ENCODE measurements around the gene SH3BP2. TPM values are rescaled to one million over a fixed set of nuclear protein-coding genes. Genes with fewer than 3 reads are reported as not detected.

SH3BP2 gene
- polyA plus RNA-seq (2013, experiment 1 of 2) = 26.8 TPM
- polyA plus RNA-seq (2013, experiment 2 of 2) = 19.3 TPM

- Histone ChIP-seq H3K36me3 (ENCODE audit: control insufficient read depth, insufficient read depth, low read length) (no peaks in the 10 kb centered on the region), H3K9me3 (ENCODE audit: control insufficient read depth, low read length) (no peaks in the 10 kb centered on the region), H3K4me1 (ENCODE audit: control insufficient read depth, insufficient read depth, low read length, poor library complexity, severe bottlenecking) (peaks cover 21% of the 10 kb centered on the region), H3K4me3 (ENCODE audit: extremely low read depth, insufficient read depth, low read length, poor library complexity, severe bottlenecking) (peak within 1 kb of the TSS; percentile 57), H3K27ac (ENCODE audit: low read depth, low read length, severe bottlenecking) (no peak within 1 kb of the TSS)
- WGBS, 2 experiments (ENCODE audit: insufficient coverage in 2 of 2) = 10 to 14% methylated on average over 47 to 74 of the region's 104 CpGs
Measured at GRCh38 chr4:2792711-2793585, at the start of gene SH3BP2. SH3BP2 (plus strand) TSS chr4:2793085; CDS start chr4:2820618, 27,533 bp downstream.

- no peaks in the 10 kb centered on the region for H3K9me3 ChIP-seq (ENCODE audit: control insufficient read depth, low read length)
- 93 to 94% methylated on average over 17 to 21 of the region's 21 CpGs for WGBS, 2 experiments (ENCODE audit: insufficient coverage in 2 of 2)
Measured at GRCh38 chr4:2743518-2744445, 49.1 kb upstream of the SH3BP2 start.

GRCh38 chr4:2744576-2745270 is 48.2 kb upstream of the SH3BP2 start:
- Histone ChIP-seq H3K4me3 (ENCODE audit: extremely low read depth, insufficient read depth, low read length, poor library complexity, severe bottlenecking) (no peak overlapping the region), H3K9me3 (ENCODE audit: control insufficient read depth, low read length) (no peaks in the 10 kb centered on the region), H3K4me1 (ENCODE audit: control insufficient read depth, insufficient read depth, low read length, poor library complexity, severe bottlenecking) (peaks cover 42% of the 10 kb centered on the region), H3K27ac (ENCODE audit: low read depth, low read length, severe bottlenecking) (no peak overlapping the region), H3K36me3 (ENCODE audit: control insufficient read depth, insufficient read depth, low read length) (peaks cover 79% of the 10 kb centered on the region)
- WGBS, 2 experiments (ENCODE audit: insufficient coverage in 2 of 2) = 94 to 96% methylated on average over 27 to 28 of the region's 28 CpGs

More at GRCh38 chr4:2743518-2744445, 49.1 kb upstream of the SH3BP2 start:
- Histone ChIP-seq H3K4me1 (ENCODE audit: control insufficient read depth, insufficient read depth, low read length, poor library complexity, severe bottlenecking) (peaks cover 42% of the 10 kb centered on the region), H3K27ac (ENCODE audit: low read depth, low read length, severe bottlenecking) (no peak overlapping the region), H3K4me3 (ENCODE audit: extremely low read depth, insufficient read depth, low read length, poor library complexity, severe bottlenecking) (no peak overlapping the region), H3K36me3 (ENCODE audit: control insufficient read depth, insufficient read depth, low read length) (peaks cover 75% of the 10 kb centered on the region)

GRCh38 chr4:2745516-2745915 is 47.4 kb upstream of the SH3BP2 start:
- peaks cover 42% of the 10 kb centered on the region for H3K4me1 ChIP-seq (ENCODE audit: control insufficient read depth, insufficient read depth, low read length, poor library complexity, severe bottlenecking)
- H3K27ac ChIP-seq (ENCODE audit: low read depth, low read length, severe bottlenecking) = peak overlapping the region; percentile 54
- H3K9me3 ChIP-seq (ENCODE audit: control insufficient read depth, low read length) = no peaks in the 10 kb centered on the region
- H3K4me3 ChIP-seq (ENCODE audit: extremely low read depth, insufficient read depth, low read length, poor library complexity, severe bottlenecking) = no peak overlapping the region
- H3K36me3 ChIP-seq (ENCODE audit: control insufficient read depth, insufficient read depth, low read length) = peaks cover 84% of the 10 kb centered on the region
- 83 to 100% methylated on average over 1 of the region's 5 CpGs for WGBS, 2 experiments (ENCODE audit: insufficient coverage in 2 of 2)

- Histone ChIP-seq H3K4me1 (ENCODE audit: control insufficient read depth, insufficient read depth, low read length, poor library complexity, severe bottlenecking) (peaks cover 48% of the 10 kb centered on the region), H3K9me3 (ENCODE audit: control insufficient read depth, low read length) (no peaks in the 10 kb centered on the region), H3K36me3 (ENCODE audit: control insufficient read depth, insufficient read depth, low read length) (peaks cover 81% of the 10 kb centered on the region), H3K27ac (ENCODE audit: low read depth, low read length, severe bottlenecking) (peak overlapping the region; percentile 54), H3K4me3 (ENCODE audit: extremely low read depth, insufficient read depth, low read length, poor library complexity, severe bottlenecking) (no peak overlapping the region)
- 81 to 83% methylated on average over 11 to 21 of the region's 21 CpGs for WGBS, 2 experiments (ENCODE audit: insufficient coverage in 2 of 2)
Measured at GRCh38 chr4:2745981-2746806, 46.7 kb upstream of the SH3BP2 start.

GRCh38 chr4:2746891-2747695 is 45.8 kb upstream of the SH3BP2 start:
- peak overlapping the region; percentile 54 for H3K27ac ChIP-seq (ENCODE audit: low read depth, low read length, severe bottlenecking)
- no peak overlapping the region for H3K4me3 ChIP-seq (ENCODE audit: extremely low read depth, insufficient read depth, low read length, poor library complexity, severe bottlenecking)
- H3K4me1 ChIP-seq (ENCODE audit: control insufficient read depth, insufficient read depth, low read length, poor library complexity, severe bottlenecking) = peaks cover 43% of the 10 kb centered on the region
- H3K36me3 ChIP-seq (ENCODE audit: control insufficient read depth, insufficient read depth, low read length) = peaks cover 75% of the 10 kb centered on the region
- 90 to 93% methylated on average over 15 to 16 of the region's 16 CpGs for WGBS, 2 experiments (ENCODE audit: insufficient coverage in 2 of 2)
- no peaks in the 10 kb centered on the region for H3K9me3 ChIP-seq (ENCODE audit: control insufficient read depth, low read length)

GRCh38 chr4:2750719-2751605 is 41.9 kb upstream of the SH3BP2 start:
- Histone ChIP-seq H3K9me3 (ENCODE audit: control insufficient read depth, low read length) (no peaks in the 10 kb centered on the region), H3K4me3 (ENCODE audit: extremely low read depth, insufficient read depth, low read length, poor library complexity, severe bottlenecking) (no peak overlapping the region), H3K36me3 (ENCODE audit: control insufficient read depth, insufficient read depth, low read length) (peaks cover 53% of the 10 kb centered on the region), H3K27ac (ENCODE audit: low read depth, low read length, severe bottlenecking) (peak overlapping the region; percentile 64), H3K4me1 (ENCODE audit: control insufficient read depth, insufficient read depth, low read length, poor library complexity, severe bottlenecking) (peaks cover 30% of the 10 kb centered on the region)
- WGBS, 2 experiments (ENCODE audit: insufficient coverage in 2 of 2) = 87 to 92% methylated on average over 13 to 17 of the region's 19 CpGs

- H3K4me3 ChIP-seq (ENCODE audit: extremely low read depth, insufficient read depth, low read length, poor library complexity, severe bottlenecking) = no peak overlapping the region
- WGBS, 2 experiments (ENCODE audit: insufficient coverage in 2 of 2) = 94 to 100% methylated on average over 4 of the region's 4 CpGs
- peaks cover 35% of the 10 kb centered on the region for H3K36me3 ChIP-seq (ENCODE audit: control insufficient read depth, insufficient read depth, low read length)
- no peaks in the 10 kb centered on the region for H3K9me3 ChIP-seq (ENCODE audit: control insufficient read depth, low read length)
- no peak overlapping the region for H3K27ac ChIP-seq (ENCODE audit: low read depth, low read length, severe bottlenecking)
- H3K4me1 ChIP-seq (ENCODE audit: control insufficient read depth, insufficient read depth, low read length, poor library complexity, severe bottlenecking) = peaks cover 11% of the 10 kb centered on the region
Measured at GRCh38 chr4:2753436-2753835, 39.4 kb upstream of the SH3BP2 start.
